Pancreas (tissue), 10 donors: ENCODE measurements around the gene SELENBP1. TPM values are rescaled to one million over a fixed set of nuclear protein-coding genes. Genes with fewer than 3 reads are reported as not detected.

Source experiments
- ATAC-seq, 4 donors: fragments of 200-7000 bp; cut with Tn5 transposase; one replicate each; pipeline versions ENCODE4 v1.8.0 to v1.9.1; 2020; ENCODE audit warnings: mild to moderate bottlenecking in 4 of 4, moderate library complexity in 4 of 4
- DNase-seq, 6 donors: peaks; one replicate each; pipeline ENCODE4 v3.0.0-alpha.2; 2020
- FAIRE-seq: peaks from 2 replicates; lab custom pipeline; 2012; peaks lifted over from hg19 to GRCh38; lab: Jason Lieb, UNC
- H3K27ac ChIP-seq, 4 donors: fragments of 200-600 bp; sonication (generic); 1 replicate in 3 of 4; 2 replicates in 1 of 4; pipeline versions ENCODE4 v1.5.0 to v1.8.0; 2020
- H3K27me3 ChIP-seq, 4 donors: fragments of 200-600 bp; one replicate each; pipeline ENCODE4 v1.8.0; 2021
- H3K36me3 ChIP-seq, 3 donors: fragments of 200-600 bp; sonication (generic) in 1 of 3; one replicate each; pipeline versions ENCODE4 v1.5.0 to v1.8.0; 2020 to 2021
- H3K4me1 ChIP-seq, 3 donors: fragments of 200-600 bp; one replicate each; pipeline ENCODE4 v1.8.0; 2021
- H3K4me3 ChIP-seq, 4 donors: fragments of 200-600 bp; sonication (generic) in 2 of 4; one replicate each; pipeline versions ENCODE4 v1.5.0 to v1.8.0; 2020 to 2021
- H3K9me3 ChIP-seq, 4 donors: fragments of 200-600 bp; one replicate each; pipeline ENCODE4 v1.8.0; 2021
- WGBS, 2 donors: extraction: QIAGEN DNeasy Blood & Tissue Kit; methylation state at CpG; one replicate each; pipeline ENCODE4 v1.1.7; 2013; 5-methylcytosine and 5-hydroxymethylcytosine counted together
- intact Hi-C, 3 donors: fragments of 100-400 bp; cut with DNase I; formaldehyde crosslinking; loops; one replicate each; pipeline versions ENCODE4 v1.11.1 to v1.14.2; 2022
- polyA plus RNA-seq, 2 donors: library from polyadenylated mRNA; stranded (reverse); fragments of 200-250 nt; gene quantifications; one replicate each; pipeline ENCODE4 v1.2.3, GENCODE V29; 2013
- total RNA-seq, 6 donors: library from RNA; stranded (reverse); fragmentation: NEBNext Ultra II Directional in 4 of 6; extraction: Animal tissue kit (Norgen Biotek cat#: 25700) in 4 of 6; gene quantifications; one replicate each; pipeline versions ENCODE4 v1.2.1 to v1.2.4, GENCODE V29; 2021 to 2023
- TF ChIP-seq, protein P1 (sequence below), 4 donors: fragments of 200-600 bp; sonication (generic) in 3 of 4; IDR thresholded peaks; one replicate each; pipeline versions ENCODE4 v1.5.0 to v1.8.0; 2021; ENCODE audit warnings: antibody characterized with exemption in 4 of 4
- donor health status: healthy with polysubstance abuse.
- donor health status: DM: no; HTN: no; CAD: no; lungs with moderate emphysema.
- donor health status: DM: no; HTN: no; CAD: no.
- donor health status: control.
- donor health status: control.
- donor health status: Bipolar disorder and iron deficiency.
- donor health status: DM: yes; HTN: yes; CAD: no.
- donor health status: DM: no; HTN: no; CAD: no.
- donor health status: DM: no; HTN: no; CAD: no.
- donor health status: DM: yes; HTN: yes; CAD: no.

SELENBP1 gene
- total and polyA plus RNA-seq, 8 donors, result 13.1 to 93.0 (median 30.6) TPM

DNA sequence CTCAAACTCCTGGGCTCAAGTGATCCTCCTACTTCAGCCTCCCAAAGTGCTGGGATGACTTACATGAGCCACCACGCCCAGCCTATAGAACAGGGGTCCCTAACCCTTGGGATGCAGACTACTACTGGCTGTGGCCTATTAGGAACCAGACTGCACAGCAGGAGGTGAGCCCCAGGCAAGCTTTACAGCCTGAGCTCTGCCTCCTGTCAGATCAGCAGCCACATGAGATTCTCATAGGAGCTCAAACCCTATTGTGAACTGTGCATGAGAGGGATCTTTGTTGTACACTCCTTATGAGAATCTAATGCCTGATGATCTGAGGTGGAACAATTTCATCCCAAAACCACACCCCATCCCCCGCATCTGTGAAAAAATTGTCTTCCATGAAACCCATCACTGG is 13.5 kb upstream of the SELENBP1 start:
- H3K27ac ChIP-seq, result no peak overlapping the region
- FAIRE-seq, result no peak
- no peaks in the 10 kb centered on the region for H3K27me3 ChIP-seq
- no peaks in the 10 kb centered on the region for H3K36me3 ChIP-seq
- no peak overlapping the region for H3K4me3 ChIP-seq
- intact Hi-C loops, result no loop called here
- WGBS, 2 donors, result 79 to 88% methylated on average over 2 of the region's 2 CpGs
- TF ChIP-seq, protein P1, sequence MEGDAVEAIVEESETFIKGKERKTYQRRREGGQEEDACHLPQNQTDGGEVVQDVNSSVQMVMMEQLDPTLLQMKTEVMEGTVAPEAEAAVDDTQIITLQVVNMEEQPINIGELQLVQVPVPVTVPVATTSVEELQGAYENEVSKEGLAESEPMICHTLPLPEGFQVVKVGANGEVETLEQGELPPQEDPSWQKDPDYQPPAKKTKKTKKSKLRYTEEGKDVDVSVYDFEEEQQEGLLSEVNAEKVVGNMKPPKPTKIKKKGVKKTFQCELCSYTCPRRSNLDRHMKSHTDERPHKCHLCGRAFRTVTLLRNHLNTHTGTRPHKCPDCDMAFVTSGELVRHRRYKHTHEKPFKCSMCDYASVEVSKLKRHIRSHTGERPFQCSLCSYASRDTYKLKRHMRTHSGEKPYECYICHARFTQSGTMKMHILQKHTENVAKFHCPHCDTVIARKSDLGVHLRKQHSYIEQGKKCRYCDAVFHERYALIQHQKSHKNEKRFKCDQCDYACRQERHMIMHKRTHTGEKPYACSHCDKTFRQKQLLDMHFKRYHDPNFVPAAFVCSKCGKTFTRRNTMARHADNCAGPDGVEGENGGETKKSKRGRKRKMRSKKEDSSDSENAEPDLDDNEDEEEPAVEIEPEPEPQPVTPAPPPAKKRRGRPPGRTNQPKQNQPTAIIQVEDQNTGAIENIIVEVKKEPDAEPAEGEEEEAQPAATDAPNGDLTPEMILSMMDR (IDR thresholded peaks at IDR 0.05), result no peak
- ATAC-seq, result no peak
- no peaks in the 10 kb centered on the region for H3K4me1 ChIP-seq
- H3K9me3 ChIP-seq, result no peaks in the 10 kb centered on the region
- no peak for DNase-seq

- ATAC-seq (no peak), DNase-seq (no peak), FAIRE-seq (no peak)
- Histone ChIP-seq H3K36me3 (no peaks in the 10 kb centered on the region), H3K4me1 (no peaks in the 10 kb centered on the region), H3K27me3 (no peaks in the 10 kb centered on the region), H3K27ac (no peak overlapping the region), H3K4me3 (no peak overlapping the region), H3K9me3 (no peaks in the 10 kb centered on the region)
- TF ChIP-seq, protein P1 (IDR thresholded peaks at IDR 0.05), result no peak
- 62 to 63% methylated on average over 3 of the region's 3 CpGs for WGBS, 2 donors
- intact Hi-C loops, result no loop called here
Observed at GRCh38 chr1:151384584-151384983, 12.1 kb upstream of the SELENBP1 start.

GRCh38 chr1:151377150-151377884 is 4.8 kb upstream of the SELENBP1 start:
- ATAC-seq (no peak), DNase-seq (no peak), FAIRE-seq (no peak)
- no peak overlapping the region for H3K27ac ChIP-seq
- intact Hi-C loops, result no loop called here
- H3K4me1 ChIP-seq, result peaks cover 0 to 5% (median 0%) of the 10 kb centered on the region in 3 donors
- no peaks in the 10 kb centered on the region for H3K27me3 ChIP-seq
- TF ChIP-seq, protein P1 (IDR thresholded peaks at IDR 0.05), result no peak
- WGBS, 2 donors, result 70 to 76% methylated on average over 3 of the region's 3 CpGs
- no peak overlapping the region for H3K4me3 ChIP-seq
- H3K9me3 ChIP-seq, result peaks cover 0 to 3% (median 0%) of the 10 kb centered on the region in 4 donors
- H3K36me3 ChIP-seq, result no peaks in the 10 kb centered on the region

- peaks cover 0 to 1% (median 0%) of the 10 kb centered on the region in 4 donors for H3K9me3 ChIP-seq
- H3K4me3 ChIP-seq, result no peak overlapping the region
- DNase-seq (peak in 1 of 6 donors; percentile 28), ATAC-seq (no peak), FAIRE-seq (no peak)
- H3K27ac ChIP-seq, result no peak overlapping the region
- H3K4me1 ChIP-seq, result peaks cover 13 to 21% (median 15%) of the 10 kb centered on the region in 3 donors
- TF ChIP-seq, protein P1 (IDR thresholded peaks at IDR 0.05), result no peak
- intact Hi-C loops, result no loop called here
- H3K27me3 ChIP-seq, result no peaks in the 10 kb centered on the region
- no peaks in the 10 kb centered on the region for H3K36me3 ChIP-seq
- WGBS, 2 donors, result 82 to 87% methylated on average over 14 of the region's 14 CpGs
Observed at GRCh38 chr1:151373196-151373595, 691 bp upstream of the SELENBP1 start.
